HT1080 (cell line): ENCODE measurements around the gene HYI. TPM values are rescaled to one million over a fixed set of nuclear protein-coding genes. Genes with fewer than 3 reads are reported as not detected.

ENCODE experiments used
- DNase-seq: peaks from one replicate; pipeline ENCODE4 v3.0.0-alpha.2; 2015; ENCODE audit warnings: low read depth
- total RNA-seq: library from RNA; depleted of rRNA; stranded (reverse); fragments of >200 nt; shearing (Covaris generic); gene quantifications from 2 replicates; pipeline ENCODE4 v1.2.3, GENCODE V29; 2014

Gene HYI
- total RNA-seq, 1 experiment from 2014 or later: 42.1 TPM

DNA sequence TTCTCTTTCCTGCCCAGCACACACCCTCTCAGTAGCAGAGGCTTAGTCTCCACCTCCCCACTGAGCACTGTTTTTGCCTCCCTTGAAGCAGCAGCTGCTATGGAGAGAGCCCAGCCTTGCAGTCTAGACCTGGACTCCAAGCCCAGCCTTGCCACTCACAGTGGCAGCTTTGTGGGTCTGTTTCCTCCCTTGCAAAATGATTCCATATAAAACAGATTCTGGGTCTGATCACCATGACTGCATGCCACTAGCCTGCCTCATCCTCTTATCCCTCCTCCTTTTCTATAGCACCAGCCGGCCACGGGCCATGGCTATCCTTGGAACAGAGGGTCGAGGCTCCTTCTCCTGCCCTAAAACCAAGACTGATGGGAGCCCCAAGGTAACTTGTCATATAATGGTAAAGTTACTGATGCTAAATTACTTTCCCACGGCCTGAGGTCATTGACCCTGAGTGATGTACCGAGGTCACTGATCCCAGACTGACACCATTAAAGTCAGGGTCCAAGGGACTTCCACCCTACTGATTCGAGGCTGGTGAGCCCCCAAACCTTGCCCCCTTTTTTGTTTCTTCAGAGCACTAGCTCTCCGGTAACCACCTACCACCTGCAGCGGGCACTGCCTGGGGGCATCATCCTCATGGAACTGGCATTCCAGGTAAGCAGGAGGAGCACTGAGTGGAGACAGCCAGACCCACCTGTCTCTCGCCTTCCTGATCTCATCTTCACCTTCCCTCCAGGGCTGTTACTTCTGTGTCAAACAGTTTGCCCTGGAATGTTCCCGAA lies 7.9 kb downstream of the HYI start:
- no peak for DNase-seq

GRCh38 chr1:43444836-43445235 lies 8.9 kb downstream of the HYI start:
- DNase-seq: no peak

- DNase-seq: no peak
These were observed 9.4 kb downstream of the HYI start for GRCh38 chr1:43444151-43444828.

- no peak for DNase-seq
These were observed 10.4 kb downstream of the HYI start for GRCh38 chr1:43443197-43443946.

GRCh38 chr1:43442756-43443155 lies 11.0 kb downstream of the HYI start:
- DNase-seq: no peak

DNA sequence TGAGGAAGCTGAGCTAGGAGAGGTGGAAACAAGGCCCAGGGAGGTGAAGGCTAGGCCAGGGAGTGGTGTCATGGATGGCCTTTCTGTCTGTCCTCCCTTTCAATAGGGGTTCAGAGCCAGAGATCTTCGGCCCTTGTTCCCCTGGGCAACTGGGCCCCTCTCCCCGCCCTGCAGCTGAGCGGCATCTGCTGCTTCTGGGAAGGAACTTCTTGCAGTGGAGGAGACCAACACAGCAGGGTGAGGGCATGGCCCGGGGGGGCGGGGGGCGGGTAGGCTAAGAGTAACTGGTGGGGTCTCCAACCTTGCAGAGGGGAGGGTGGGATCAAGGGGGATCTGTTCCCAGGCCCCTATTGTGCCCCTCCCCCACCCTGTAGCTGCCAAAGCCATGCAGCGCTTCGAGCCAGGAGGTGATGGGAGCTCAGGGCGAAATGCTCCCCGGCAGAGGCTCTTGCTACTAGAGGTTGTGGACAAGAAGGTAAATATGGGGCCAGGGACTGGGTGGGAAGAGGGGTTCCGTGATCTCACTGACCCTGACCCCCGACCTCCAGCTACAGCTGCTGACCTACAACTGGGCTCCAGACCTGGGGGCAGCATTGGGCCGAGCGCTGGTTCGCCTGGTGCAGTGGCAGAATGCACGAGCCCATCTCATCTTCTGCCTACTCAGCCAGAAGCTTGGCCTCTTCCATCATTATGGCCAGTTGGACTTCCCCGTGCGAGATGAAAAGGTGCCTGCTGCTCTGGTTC lies 11.7 kb downstream of the HYI start:
- no peak for DNase-seq

- no peak for DNase-seq
These were observed 12.4 kb downstream of the HYI start for GRCh38 chr1:43441166-43441893.

DNA sequence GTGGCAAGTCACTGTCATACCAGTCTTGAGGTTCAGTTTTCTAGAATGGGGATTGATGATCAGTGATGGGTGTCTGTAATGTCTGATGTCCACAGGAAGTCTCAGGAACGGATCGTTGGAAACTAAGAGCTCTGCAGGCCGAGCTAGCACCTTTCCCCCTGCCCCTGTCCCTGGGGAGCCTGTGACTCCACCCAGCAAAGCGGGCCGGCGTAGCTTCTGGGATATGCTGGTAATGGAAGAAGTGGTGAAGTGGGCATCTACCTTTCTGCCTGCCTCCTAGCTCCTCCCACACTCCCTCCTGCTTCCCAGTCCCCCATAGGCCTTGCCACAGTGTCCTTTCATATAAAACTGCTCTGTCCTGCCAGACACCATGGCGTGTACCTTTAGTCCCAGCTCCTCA lies 13.4 kb downstream of the HYI start:
- DNase-seq: no peak

GRCh38 chr1:43439781-43440180 lies 13.9 kb downstream of the HYI start:
- DNase-seq: no peak

- no peak for DNase-seq
These were observed 14.7 kb downstream of the HYI start for GRCh38 chr1:43438953-43439581.

- no peak for DNase-seq
These were observed 15.2 kb downstream of the HYI start for GRCh38 chr1:43438576-43438952.

GRCh38 chr1:43438006-43438405 lies 15.7 kb downstream of the HYI start:
- no peak for DNase-seq

GRCh38 chr1:43437031-43437973 lies 16.4 kb downstream of the HYI start:
- DNase-seq: no peak

- no peak for DNase-seq
These were observed 17.4 kb downstream of the HYI start for GRCh38 chr1:43436371-43436770.

DNA sequence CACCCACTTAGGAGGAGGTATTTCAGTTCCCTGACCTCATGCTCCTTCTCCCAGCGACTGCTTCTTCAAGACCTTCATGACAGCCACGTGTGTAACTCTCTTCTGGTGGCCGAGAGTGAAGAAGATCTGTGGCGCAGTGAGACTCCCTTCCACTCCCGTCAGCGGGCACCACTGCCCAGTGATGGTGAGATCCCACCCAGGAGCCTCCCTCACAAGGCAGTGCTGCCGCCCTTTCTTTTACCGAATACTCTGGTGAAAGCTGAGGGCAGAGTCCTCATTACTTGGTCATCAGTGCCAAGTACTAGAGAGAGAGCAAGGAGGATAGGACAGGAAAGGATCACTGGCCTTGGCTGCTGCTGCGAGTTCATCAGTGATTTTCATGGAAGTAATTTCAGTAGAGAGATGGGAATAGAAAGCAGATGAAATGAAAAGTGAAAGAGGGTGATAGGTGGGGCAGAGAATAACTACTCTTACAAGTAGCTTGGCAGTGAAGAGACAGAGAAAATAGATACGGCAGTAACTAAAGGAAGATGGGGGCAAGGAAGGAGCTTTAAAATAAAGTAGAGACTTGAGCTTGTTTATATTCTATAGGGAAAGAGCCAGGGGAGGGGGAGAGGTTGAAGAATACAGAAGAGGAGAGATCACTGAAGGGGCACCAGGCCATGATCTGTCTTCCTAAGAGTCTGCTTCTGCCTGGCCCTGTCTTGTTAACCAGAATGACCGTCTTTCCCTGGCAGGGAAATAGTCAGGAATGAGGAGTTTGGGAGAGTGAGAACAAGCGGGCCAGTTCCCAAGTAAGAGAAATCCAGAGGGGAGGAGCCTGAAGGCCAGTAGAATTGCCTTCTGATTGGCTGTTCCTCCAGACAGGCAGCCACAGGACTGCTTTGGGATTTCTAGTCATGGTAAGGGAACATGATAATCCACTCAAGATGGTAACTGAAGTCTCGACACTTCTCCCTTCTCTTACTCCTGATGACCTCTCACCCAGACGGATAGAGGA lies 18.3 kb downstream of the HYI start:
- DNase-seq: no peak

- DNase-seq: no peak
These were observed 19.5 kb downstream of the HYI start for GRCh38 chr1:43434256-43434655.

- no peak for DNase-seq
These were observed 20.8 kb downstream of the HYI start for GRCh38 chr1:43432907-43433306.
